Retinal pigment epithelial cell (primary cell): ENCODE results near the gene PARVG.

Source experiments
- DNase-seq: peaks from one replicate; pipeline ENCODE4 v3.0.0-alpha.2; 2010; ENCODE audit warnings: low read depth
- H3K4me3 ChIP-seq: 2 replicates; pipeline ENCODE4 v1.5.1; 2011; ENCODE audit warnings: mild to moderate bottlenecking, low read length, control low read depth, moderate library complexity
- TF ChIP-seq, protein P1 (sequence below): conservative IDR thresholded peaks from 2 replicates; pipeline ENCODE4 v1.5.1; 2011; ENCODE audit warnings: low read depth, low read length, control low read depth, inconsistent platforms

PARVG gene

DNA sequence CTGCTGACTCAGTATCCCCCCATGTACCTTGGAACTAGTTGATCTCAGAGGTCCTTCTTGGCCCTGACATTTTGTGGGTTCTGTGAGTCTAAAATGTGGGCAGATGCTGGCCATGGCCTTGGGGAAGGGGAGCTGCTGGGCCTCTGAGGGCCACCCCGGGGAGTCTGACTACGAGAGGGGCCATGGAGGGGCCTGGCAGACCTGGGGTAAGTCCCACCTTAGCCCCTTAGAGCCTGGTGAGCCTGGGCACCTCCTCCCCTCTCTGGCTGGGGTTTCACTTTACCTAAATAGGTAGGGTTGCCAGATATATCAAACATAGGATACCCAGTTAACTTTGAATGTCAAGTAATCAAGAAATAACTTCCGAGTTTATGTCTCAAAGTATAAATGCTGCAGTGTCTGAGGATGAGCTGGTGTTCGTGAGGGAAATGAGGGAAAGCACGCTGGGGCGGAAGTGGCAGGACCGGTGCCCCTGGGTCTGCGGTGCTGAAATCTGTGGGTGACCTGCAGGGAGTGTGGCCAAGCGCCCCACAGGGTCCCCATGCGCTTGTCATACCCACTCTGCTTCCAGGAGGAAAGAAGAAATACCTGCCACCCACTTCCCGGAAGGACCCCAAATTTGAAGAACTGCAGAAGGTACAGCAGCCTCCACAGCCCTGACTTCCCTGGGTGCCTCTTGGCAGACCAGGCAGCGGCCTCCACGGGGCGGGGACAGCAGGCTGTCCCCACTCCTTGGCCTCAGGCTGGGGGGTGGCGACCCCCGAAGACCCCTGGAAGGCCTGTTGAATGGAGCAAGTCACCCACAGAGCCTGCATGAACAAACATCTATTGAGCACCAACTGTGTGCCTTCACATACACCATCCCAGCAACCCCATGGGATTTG lies 4.8 kb downstream of the PARVG start:
- H3K4me3 ChIP-seq, result no peak overlapping the region
- no peak for DNase-seq
- TF ChIP-seq, protein P1, sequence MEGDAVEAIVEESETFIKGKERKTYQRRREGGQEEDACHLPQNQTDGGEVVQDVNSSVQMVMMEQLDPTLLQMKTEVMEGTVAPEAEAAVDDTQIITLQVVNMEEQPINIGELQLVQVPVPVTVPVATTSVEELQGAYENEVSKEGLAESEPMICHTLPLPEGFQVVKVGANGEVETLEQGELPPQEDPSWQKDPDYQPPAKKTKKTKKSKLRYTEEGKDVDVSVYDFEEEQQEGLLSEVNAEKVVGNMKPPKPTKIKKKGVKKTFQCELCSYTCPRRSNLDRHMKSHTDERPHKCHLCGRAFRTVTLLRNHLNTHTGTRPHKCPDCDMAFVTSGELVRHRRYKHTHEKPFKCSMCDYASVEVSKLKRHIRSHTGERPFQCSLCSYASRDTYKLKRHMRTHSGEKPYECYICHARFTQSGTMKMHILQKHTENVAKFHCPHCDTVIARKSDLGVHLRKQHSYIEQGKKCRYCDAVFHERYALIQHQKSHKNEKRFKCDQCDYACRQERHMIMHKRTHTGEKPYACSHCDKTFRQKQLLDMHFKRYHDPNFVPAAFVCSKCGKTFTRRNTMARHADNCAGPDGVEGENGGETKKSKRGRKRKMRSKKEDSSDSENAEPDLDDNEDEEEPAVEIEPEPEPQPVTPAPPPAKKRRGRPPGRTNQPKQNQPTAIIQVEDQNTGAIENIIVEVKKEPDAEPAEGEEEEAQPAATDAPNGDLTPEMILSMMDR, result no peak

DNA sequence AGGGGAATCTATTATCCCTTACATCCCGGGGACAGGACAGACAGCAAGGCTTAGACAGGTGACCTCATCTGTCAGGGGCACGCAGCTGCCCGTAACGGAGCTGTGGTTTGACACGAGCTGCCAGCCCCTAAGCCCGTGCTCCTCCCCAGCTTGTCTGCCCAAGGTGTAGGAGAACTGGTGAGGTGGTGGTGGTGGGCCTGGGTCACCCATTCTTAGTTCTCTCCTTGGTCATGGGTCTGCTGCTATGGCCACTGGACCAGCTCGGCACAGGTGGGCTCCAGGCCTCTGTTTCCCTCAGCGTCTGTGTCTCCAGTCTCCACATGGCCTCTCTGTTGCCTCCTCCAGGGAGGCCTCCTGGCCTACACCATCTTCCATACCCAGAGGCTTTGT lies 5.4 kb downstream of the PARVG start:
- H3K4me3 ChIP-seq, result no peak overlapping the region
- TF ChIP-seq, protein P1, result no peak
- DNase-seq, result no peak

DNA sequence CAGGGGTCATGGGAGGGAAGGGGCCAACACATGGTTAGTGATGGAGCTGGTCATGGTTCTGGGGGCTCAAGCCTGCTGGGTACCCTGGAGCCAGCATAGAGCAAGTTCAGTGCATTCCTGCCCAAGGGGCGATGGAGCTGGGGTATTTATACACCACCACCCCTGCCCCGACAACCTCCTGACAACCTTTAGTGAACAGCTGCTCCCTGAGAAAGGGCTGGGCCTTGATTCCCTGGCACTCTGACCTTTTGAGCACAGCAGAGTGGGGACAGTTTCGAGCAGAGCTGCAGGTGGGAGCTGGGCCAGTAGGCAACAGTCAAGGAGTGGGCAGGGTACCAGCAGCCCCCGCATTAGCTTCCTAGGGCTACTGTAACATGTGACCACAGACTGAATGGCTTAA lies 6.0 kb downstream of the PARVG start:
- TF ChIP-seq, protein P1, result no peak
- H3K4me3 ChIP-seq, result no peak overlapping the region
- DNase-seq, result no peak

DNA sequence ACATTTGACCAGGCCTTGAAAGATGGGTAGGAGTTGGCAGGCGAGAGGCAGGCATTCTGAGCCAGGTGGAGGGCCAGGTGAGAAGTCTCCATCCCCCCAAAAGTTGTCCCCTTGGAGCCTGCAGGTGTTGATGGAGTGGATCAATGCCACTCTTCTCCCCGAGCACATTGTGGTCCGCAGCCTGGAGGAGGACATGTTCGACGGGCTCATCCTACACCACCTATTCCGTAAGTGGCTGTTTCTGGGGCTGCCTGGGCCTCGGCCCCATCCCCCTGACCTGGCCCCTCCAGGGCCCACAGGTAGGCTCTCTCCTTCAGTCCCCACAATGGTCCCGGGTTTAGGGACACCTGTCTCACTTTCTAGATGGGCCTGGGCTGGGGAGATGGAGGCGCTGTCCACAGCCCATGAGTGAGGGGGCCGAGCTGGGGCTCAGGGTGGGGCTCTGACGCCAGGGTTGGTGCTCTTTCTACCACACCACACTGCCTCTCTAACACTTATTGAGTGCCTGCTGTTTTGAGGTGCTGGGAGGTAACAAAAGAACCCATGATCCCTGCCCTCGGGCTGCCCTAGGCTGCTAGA lies 7.0 kb downstream of the PARVG start:
- TF ChIP-seq, protein P1, result no peak
- no peak overlapping the region for H3K4me3 ChIP-seq
- DNase-seq, result no peak

DNA sequence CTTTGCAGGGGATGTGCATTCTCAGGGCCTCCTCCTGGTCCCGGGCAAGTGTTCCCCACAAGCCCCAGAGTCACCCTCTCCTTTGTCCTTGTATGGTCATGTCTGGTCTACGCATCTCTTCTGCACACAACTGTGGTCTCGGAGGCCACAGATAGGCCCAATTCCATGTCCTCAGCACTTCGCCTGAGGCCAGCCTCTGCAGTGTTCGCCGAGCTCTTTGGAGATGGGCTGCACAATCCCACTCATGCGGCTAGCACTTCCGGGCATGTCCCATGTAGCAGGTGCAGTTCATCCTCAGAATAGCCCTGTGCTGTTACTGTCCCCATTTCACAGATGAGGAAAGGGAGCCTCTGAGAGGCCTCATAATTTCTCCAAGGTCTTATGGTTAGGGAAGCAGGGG lies 7.6 kb downstream of the PARVG start:
- H3K4me3 ChIP-seq, result no peak overlapping the region
- TF ChIP-seq, protein P1, result no peak
- no peak for DNase-seq

DNA sequence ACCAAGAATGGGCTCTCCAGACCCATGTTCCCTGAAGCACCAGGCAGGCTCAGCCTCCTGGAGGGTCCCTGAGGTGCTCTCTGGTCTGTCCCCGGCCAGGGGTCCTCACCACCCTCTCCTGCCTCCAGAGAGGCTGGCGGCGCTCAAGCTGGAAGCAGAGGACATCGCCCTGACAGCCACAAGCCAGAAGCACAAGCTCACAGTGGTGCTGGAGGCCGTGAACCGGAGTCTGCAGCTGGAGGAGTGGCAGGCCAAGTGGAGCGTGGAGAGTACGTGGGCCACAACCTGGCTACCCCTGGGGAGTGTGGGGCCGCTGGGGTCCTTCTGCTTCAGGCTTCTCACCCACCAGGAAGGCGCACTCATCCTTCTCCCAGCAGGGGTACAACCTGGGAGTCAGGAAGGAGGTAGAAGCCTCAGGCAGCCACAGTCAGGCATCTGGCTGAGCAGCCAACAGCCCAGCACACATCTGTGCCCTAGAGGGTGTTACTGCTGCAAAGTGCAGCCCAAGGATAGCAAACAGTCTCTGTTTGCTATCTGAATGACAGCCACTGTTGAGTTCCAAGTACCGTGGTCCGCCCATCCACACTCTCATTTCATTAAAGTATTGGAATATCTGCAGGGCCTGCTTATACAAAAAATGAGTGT lies 8.4 kb downstream of the PARVG start:
- no peak for DNase-seq
- no peak overlapping the region for H3K4me3 ChIP-seq
- TF ChIP-seq, protein P1, result no peak
